GM18505 (cell line): ENCODE results near the gene SLC30A10.
"Not testable (repeated sequence)": the region's sequence is repeated elsewhere in the genome, so short reads cannot be mapped to it uniquely, and the experiment has no call there.

Experiments
- ATAC-seq: cut with Tn5 transposase; IDR thresholded peaks from one replicate; pipeline ENCODE4 v1.9.1; 2021; ENCODE audit not compliant: unreplicated experiment
- POLR2A ChIP-seq: IDR thresholded peaks from 4 replicates; pipeline ENCODE4 v1.6.1; 2011; ENCODE audit warnings: borderline replicate concordance; ENCODE audit not compliant: insufficient read depth, insufficient read length; ENCODE audit errors: extremely low read depth

SLC30A10 gene

DNA sequence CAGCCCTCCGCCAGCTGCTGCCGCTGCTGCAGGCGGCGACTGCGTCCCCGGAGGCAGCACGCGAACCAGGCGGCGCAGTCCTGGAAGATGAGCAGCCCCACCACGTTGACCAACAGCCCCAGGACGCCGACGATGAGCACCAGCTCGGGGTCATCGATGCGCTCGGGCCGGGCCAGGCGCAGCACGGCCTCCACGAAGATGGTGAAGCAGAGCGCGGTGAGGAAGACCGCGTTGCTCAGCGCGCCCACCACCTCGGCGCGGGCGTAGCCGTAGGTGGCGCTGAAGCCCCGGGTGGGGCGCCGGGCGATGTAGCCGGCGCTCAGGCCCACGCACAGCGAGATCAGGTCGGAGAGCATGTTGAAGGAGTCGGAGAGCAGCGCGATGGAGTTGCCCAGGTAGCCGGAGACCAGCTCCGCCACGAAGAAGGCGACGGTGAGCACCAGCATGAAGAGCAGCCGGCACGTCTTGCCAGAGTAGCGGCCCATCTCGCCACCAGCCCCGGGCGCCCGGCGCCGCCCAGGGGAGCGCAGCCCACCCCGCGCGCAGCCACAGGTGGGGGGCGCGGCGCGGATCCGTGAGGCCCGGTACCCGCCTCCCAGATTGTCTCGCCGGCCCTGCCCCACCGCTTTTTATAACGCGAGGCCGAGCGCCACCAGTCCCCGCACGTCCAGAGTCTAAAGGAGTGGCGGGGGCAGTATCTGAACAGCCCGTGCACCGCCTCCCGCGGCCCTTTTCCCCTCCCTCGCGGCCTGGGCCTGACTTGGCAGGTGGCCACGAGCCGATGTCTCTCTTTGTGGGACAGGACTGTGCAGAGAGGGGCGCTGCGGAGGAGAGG is at the start of gene SLC30A10:
Gene SLC30A10 (minus strand): TSS at position 602 of the 835 bp plus-strand sequence. CDS start 117 bp downstream, at position 485.
- no peak for TF ChIP-seq POLR2A
- ATAC-seq: peak; percentile 58

DNA sequence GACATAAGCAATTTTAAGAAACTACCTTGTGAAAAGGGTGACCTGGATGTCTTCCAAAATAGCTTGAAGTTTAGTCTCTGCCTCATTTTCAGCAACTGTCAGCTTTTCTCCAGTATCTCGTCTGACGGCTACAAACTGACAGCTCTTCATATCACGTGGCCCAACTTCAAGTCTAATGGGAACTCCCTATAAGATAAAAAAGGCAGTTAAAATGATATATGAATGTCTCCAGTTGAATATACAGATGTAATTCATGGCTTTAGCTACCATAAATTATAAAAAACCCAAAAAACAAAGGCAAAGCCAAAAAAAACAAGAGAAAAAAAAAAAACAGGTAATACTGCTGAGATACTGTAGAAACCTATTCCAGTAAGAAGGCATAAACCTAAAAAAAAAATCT is 44.9 kb upstream of the SLC30A10 start:
- ATAC-seq: no peak
- TF ChIP-seq POLR2A: no peak

DNA sequence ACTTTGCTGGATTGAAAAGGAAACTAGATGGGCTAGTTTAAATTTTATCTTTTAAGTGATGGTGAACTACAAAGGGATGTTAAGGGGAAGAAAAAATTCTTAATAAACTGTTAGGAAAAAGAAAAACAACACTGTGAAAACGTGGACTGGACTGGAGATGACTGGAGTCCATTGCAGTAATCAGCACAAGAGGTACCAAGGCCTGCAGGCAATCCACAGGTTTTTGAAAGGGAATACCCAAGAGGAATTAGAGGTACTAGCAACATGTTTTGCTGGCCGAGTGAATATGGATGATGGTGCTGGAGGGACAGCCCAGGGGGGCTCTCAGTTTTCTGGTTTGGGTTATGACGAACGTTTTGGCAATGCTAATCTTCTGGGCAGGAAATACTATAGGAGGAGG is 39.0 kb upstream of the SLC30A10 start:
- ATAC-seq: no peak
- TF ChIP-seq POLR2A: no peak

DNA sequence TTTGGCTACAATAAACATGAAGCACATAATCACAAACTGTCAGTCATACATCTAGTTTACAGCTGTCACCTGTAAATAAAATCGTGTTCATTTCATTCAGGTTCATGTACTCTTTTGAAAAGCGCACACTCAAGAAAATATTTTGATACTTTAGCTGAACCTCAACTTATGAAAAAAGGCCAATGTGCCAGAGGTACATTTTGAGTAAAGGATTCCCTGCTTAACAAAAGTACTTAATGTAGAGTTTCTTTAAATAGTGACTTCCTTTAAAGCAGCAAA is 37.7 kb upstream of the SLC30A10 start:
- no peak for ATAC-seq
- no peak for TF ChIP-seq POLR2A

DNA sequence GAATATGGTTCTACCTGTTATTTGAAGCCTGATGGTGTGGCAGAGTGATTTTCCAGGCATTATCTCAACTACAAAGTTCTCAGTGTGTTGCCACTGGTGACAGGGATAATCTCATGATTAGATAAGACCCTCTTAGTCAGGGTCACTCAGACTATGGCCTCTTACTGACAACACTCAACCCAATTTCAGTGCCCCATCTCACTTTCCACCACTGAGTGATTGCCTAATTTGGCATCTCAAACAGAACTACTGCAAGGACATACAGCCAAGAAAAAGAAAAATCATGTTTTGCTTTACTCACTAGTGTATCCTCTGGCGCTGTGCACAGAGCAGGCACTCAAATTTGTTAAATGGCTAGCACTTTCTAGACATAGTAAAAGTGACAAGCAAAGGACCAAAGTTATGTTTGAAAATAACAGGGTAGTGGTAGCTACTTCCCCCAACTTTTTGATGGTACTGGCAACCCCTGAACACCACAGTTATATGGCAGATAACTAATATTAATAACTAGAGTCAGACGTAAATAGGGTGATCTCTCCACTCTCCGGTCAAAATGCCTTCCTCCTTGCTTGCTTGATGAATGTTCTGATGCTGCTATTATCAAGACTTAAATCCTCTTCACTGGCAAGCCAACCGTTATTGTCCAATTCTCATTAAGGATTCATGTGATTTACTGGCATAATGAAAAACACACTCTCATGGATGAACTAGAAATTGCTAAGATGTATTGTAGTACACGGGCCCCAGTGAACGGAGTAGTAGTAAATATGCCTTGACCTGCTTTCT is 37.1 kb upstream of the SLC30A10 start:
- TF ChIP-seq POLR2A: no peak
- no peak for ATAC-seq

DNA sequence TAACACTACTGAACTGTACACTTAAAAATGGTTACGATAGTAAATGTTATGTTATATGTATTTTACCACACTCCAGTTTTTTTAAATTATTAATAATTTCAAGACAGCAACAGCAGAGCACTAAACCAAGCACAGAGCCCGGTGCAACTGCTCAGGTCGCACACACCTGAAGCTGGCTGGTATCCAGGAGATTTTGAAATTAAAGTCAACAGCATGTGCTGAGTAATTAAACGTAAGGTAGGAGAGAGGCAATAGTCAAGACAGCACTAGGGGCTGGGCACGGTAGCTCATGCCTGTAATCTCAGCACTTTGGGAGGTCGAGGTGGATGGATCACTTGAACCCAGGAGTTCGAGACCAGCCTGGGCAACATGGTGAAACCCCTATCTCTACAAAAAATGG is 35.1 kb upstream of the SLC30A10 start:
- ATAC-seq: no peak

DNA sequence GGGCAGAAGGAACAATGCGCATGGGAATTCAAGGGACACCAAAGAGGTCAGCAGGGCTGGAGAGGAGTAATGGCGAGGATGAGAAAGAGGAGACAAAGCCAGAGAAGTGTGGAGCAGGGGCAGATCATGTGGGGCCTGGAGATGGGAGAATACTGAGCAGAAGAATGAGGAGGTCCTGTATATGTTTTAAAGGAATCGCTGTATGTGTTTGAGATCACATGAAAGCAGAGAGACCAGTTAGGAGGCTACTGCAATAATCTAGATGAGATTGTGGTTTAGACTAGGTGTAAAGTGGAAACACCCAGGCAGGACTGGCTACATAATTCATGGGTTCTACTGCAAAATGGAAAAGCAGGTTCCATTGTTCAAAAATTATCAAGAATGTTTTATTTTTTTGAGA is 33.3 kb upstream of the SLC30A10 start:
- TF ChIP-seq POLR2A: no peak
- ATAC-seq: no peak

More for the DNA sequence above, 35.1 kb upstream of the SLC30A10 start:
- no peak for TF ChIP-seq POLR2A

DNA sequence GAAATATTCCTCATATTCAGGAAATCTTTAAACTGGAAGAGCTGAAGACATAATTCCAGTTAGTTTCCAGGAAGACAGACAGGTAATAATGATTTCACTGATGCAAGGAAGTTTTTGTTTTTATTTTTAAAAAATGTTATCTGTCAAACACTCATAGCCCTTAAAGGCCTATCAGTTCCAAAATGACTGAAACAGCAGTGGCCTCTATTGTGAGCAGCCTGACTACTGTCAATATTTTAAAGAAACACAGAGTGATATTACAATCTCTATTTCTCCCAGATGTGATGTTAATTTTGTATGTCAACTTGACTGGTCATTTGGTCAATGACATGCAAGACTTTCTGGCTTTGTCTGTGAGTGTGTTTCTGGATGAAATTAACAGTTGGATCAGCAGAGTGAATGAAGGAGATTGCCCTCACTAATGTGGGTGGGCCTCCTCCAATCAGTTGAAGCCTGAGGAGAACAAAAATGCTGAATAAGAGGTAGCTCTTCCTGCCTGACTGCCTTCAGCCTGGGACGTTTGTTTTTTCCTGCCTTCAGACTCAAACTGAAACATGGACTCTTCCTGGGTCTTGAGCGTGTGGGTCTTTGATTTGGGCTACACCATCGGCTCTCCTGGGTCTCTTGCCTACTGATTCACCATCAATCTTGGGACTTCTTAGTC is 31.3 kb upstream of the SLC30A10 start:
- TF ChIP-seq POLR2A: no peak

DNA sequence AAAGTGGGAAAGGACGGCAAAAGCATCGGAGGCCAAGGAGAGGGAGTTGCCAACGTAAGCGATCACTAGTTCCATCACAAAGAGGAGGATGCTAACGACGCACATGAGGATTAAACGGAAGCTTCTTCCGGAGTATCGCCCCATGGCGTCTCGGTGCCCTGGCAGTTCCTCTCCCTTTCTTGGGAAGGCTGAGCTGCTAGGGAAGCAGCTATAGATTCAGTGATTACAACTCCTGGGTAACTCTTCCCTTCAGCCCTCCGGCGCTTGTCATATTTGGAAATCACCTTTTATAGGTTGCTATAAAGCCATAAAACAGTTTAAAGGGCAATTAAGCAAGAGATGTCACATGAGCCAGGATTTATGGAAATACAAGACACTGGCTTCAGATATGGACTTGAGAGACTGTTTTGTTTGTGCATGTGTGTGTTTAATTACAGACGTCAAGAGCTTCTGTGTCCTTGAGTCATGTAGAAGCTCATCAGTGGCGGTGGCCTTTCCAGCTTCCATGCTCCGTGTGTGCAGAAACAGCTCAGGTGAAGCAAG is 30.6 kb upstream of the SLC30A10 start:
- TF ChIP-seq POLR2A: no peak
- no peak for ATAC-seq

More for the DNA sequence above, 31.3 kb upstream of the SLC30A10 start:
- ATAC-seq: no peak

DNA sequence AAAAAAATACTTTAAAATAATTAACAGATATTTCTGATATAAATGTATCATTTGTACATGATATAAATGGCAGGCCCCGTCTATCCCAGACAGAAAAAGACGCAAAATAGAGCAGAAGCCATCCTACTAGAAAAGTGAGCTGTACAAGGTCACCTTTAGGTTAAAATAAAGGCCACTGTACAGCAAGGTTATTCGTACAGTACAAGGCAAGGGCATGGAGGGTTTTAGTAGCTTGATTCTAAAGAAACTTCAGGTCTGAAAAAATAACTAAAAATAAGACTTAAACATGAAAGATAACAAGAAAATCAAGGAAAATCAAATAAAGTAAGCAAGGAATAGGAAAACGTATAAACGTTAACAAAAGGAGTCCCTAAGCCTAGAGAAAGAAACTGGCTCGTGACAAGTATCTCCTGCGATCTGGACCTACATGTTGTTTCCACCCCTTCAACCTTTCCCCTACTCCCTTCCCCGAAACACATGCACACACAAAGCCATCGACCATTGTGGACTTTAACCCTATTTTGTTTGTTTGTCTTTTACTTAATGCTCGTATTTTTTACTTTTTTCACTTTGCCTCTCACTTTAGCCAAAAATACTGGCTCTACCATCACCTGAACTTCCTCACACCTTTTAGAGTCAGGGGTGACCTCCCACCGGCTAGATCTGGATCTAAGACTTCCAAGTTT is 26.5 kb upstream of the SLC30A10 start:
- ATAC-seq: no peak
- TF ChIP-seq POLR2A: no peak

DNA sequence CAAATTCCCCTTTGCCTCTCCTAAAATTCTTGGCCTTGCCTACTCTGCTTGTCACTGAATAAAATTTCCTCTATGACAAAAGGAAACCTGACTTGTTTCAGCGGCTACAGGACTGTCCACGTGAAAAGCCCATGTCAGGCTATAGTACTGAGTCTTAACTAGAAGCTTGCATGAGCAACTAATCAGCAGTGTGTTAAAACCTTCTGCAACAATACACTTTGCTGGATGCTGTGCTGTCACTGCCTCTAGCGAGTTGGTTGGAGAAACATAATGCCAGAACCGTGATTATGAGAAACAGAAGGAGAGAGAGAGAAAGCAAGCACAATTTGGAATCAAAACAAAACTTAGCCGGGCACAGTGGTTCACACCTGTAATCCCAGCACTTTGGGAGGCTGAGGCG is 25.7 kb upstream of the SLC30A10 start:
- ATAC-seq: no peak
- no peak for TF ChIP-seq POLR2A

DNA sequence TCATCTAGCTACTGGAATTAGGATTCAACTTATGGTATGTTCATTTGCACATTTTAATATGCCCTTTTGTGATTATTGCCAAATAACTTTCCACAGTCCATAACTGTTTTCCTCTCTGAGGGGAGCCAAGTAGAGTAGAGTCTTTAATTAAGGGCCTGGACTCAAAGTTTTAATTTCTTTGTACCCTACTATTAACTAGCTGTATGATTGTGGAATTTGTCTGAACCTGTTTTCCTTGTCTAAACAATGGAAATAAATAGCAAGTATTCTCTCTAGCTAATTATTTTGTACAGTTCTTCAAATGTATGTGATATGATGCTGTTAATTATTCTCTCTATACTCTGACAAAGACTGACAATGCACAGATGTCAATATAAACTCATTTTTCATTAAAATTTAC is 24.0 kb upstream of the SLC30A10 start:
- TF ChIP-seq POLR2A: no peak
- ATAC-seq: no peak

DNA sequence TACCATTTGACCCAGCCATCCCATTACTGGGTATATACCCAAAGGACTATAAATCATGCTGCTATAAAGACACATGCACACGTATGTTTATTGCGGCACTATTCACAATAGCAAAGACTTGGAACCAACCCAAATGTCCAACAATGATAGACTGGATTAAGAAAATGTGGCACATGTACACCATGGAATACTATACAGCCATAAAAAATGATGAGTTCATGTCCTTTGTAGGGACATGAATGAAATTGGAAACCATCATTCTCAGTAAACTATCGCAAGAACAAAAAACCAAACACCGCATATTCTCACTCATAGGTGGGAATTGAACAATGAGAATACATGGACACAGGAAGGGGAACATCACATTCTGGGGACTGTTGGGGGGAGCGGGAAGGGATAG is 20.9 kb upstream of the SLC30A10 start:
- not testable (repeated sequence) for ATAC-seq

DNA sequence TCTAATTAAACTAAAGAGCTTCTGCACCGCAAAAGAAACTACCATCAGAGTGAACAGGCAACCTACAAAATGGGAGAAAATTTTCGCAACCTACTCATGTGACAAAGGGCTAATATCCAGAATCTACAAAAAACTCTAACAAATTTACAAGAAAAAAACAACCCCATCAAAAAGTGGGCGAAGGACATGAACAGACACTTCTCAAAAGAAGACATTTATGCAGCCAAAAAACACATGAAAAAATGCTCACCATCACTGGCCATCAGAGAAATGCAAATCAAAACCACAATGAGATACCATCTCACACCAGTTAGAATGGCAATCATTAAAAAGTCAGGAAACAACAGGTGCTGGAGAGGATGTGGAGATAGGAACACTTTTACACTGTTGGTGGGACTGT is 20.4 kb upstream of the SLC30A10 start:
- not testable (repeated sequence) for ATAC-seq

DNA sequence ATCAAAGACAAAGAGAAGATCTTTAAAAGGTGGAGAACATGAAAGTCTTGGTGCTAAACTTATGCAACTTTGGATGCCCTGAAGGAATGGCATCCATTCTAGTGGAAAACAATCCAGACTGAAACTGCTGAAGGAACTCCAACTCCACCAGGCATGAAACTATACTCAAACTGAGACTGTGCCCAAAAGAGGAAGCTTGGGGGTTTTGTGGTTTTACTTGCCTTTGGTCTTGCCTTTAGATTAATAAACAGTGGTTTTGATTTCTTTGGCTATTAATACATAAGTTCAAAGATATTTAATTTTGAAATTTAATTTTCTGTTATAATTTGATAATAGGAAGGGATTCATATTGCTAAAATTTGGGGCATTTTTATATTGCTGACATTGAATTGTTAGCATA is 17.4 kb upstream of the SLC30A10 start:
- TF ChIP-seq POLR2A: no peak
- ATAC-seq: no peak
